GM18520 (cell line): ENCODE data around the gene APRT.

Experiments
- ATAC-seq: cut with Tn5 transposase; IDR thresholded peaks from one replicate; pipeline ENCODE4 v1.9.1; 2021; ENCODE audit not compliant: unreplicated experiment

The APRT gene

DNA sequence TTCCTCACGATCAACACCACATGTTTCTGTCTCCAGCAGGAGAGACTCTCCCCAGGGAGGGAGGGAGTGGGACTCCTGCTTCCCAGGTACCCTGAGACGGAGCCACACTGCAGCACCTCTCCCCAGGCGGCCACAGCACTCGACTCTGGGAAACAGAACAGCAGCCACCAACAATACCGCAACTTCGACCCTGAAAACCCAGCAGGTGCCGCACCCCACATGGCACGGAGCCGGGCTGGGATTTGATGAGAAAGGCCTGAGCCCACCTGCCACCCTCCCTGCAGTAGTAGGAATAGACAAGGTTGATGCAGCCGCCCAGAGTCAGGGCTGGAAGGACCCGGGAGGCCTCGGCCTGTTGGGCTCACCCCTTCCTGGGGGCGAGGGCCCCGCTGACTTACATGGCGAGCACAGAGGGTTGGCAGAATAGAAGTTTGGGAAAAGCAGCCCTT lies 30.6 kb upstream of the APRT start:
- ATAC-seq = no peak

GRCh38 chr16:88841521-88842307 lies 30.0 kb upstream of the APRT start:
- ATAC-seq = no peak

GRCh38 chr16:88840600-88841215 lies 29.0 kb upstream of the APRT start:
- no peak for ATAC-seq

DNA sequence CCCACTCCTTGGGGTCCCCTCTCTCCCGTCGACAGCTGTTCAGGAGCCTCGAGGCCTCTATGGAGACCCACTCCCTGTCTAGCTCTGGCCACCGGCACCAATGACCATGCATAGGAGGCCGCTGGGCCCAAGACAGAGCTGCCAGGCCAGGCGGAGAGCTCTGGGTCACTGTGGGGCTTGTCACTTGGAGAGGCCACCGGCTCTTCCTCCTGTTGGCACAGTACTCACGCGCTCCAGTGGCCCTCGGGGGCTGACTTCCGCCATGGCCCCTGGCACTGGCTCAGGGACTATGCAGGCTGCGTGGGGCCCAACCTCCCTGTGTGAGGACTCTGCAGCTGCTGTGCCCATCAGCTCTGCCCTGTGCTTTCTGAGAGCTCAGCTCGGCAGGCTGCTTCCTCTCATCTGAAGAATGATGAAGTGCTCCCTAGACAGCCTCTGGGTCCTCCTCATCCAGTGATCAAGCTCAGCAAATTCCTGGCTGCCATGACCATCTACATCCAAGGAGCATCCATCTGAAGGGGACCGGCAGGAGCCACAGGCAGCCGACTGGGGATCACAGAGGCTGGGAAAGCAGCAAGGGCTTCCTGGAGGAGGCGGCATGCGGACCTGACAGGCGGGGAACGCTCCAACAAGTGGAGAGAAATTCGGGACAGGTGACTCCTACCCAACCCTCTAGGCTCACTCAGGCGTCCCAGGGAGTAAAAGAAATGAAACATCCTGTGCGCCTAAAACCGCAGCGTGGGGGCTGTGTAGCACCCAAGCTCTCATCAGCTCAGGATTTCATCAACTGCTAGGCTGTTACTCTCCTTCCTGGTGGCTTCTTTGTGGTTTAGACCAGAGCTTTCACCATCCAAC lies 28.2 kb upstream of the APRT start:
- ATAC-seq = no peak

DNA sequence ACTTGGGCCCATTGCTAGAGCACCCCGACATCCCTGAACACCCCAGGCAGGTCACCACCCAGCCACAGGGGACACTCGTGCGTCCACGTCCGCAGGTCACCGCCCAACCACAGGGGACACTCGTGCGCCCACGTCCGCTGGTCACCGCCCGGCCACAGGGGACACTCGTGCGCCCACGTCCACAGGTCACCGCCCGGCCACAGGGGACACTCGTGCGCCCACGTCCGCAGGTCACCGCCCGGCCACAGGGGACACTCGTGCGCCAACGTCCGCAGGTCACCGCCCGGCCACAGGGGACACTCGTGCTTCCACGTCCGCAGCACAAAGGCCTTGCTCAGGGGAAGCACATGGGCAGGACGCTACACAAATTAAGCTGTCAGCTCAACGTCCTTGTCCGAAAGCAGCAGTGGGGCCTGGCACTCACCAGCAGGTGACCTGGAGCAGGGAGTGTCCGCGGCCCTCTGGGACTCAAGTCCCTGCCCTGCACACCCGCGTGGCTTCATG lies 27.4 kb upstream of the APRT start:
- no peak for ATAC-seq

- no peak for ATAC-seq
These were observed 26.8 kb upstream of the APRT start for GRCh38 chr16:88838566-88838965.

- no peak for ATAC-seq
These were observed 26.1 kb upstream of the APRT start for GRCh38 chr16:88837806-88838205.

DNA sequence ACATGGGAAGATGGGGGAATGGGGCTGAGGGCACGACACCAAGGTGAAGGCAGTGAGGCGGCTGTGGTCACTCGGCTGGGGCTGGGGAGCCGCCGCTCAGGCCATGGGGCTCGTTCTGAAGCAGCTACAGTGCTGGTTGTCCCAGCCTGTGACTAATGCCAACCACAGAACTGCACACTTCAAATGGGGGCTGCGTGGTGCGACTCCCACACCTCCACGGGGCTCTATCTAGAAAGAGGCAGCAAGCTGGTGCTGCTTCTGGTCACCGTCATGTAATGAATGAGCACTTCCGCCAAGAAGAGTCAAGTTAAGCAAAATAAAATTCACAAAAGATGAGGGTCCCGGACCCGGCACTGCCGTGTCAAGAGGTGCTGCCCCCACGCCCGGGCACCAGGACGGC lies 25.1 kb upstream of the APRT start:
- ATAC-seq = no peak

DNA sequence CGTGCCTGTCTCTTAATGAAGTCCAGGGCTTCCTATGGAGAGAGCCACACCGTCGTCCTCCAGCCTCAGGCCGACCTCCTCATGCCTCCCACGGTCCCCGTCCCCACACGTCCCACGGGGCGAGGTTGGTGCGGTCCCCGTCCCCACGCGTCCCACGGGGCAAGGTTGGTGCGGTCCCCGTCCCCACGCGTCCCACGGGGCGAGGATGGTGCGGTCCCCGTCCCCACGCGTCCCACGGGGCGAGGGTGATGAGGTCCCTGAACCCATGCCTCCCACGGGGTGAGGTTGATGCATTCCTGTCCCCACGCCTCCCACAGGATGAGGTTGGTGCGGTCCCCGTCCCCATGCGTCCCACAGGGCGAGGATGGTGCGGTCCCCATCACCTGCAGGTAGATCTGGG lies 24.1 kb upstream of the APRT start:
- no peak for ATAC-seq

DNA sequence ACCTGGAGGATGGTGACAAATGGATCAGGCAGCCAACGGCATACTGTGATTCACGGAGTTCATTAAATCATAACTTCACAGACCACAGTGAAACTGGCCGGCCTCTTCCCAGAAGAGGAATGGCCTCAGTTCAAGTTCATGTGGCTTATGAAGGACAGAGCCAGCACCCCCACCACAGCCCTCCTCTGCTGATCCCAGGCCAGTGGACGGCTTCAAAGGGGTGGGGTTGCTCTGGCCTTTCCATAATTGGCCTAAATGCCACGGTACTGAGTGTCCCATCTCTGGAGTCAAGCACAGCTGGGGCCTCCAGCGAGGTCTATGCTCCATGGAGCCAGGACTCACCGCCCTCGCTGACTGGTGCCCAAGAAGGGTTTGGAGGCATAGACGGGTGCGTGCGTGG lies 23.7 kb upstream of the APRT start:
- no peak for ATAC-seq

GRCh38 chr16:88834670-88835069 lies 22.9 kb upstream of the APRT start:
- ATAC-seq = no peak

GRCh38 chr16:88833086-88833485 lies 21.4 kb upstream of the APRT start:
- ATAC-seq = no peak

- no peak for ATAC-seq
These were observed 20.1 kb upstream of the APRT start for GRCh38 chr16:88831838-88832237.

DNA sequence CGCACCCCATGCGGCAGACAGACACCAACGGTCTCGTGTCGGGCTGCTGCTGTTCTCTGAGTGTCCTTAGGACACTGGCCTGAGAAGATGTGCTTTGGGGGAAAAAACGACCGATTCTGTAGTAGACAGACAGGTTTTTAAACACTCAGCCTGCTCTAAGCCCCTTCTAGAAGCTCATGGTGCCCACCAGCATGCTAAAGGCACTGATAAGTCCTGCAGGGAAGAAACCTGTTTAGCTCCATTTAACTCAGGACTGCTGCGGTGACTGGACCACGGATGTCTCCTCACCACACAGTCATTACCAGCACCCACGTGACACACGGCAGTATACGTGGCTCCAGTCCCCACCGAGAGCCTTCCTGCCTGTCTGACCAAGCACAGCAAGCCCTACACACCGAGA lies 19.1 kb upstream of the APRT start:
- no peak for ATAC-seq

- ATAC-seq = no peak
These were observed 18.5 kb upstream of the APRT start for GRCh38 chr16:88830258-88830657.

GRCh38 chr16:88828711-88829110 lies 17.0 kb upstream of the APRT start:
- ATAC-seq = no peak

DNA sequence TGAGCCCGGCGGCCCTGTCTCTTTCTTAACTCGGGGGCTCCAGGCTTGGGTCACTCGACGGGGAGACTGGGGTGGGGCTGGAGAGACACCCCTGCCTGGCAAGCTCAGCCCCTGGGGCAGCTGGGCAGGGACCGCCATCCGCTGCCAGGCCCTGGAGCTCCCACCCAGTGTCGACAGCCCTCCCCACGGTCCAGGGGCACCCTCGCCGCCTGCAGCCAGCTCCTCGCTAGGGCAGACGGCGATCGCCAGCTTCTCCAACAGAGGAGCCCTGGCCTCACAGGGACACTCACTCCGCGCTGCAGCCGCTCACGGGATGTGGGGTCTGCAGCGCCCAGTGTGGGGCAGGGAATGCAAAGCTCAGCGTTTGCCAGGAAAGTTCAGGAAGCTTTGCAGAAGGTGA lies 16.0 kb upstream of the APRT start:
- ATAC-seq = no peak

DNA sequence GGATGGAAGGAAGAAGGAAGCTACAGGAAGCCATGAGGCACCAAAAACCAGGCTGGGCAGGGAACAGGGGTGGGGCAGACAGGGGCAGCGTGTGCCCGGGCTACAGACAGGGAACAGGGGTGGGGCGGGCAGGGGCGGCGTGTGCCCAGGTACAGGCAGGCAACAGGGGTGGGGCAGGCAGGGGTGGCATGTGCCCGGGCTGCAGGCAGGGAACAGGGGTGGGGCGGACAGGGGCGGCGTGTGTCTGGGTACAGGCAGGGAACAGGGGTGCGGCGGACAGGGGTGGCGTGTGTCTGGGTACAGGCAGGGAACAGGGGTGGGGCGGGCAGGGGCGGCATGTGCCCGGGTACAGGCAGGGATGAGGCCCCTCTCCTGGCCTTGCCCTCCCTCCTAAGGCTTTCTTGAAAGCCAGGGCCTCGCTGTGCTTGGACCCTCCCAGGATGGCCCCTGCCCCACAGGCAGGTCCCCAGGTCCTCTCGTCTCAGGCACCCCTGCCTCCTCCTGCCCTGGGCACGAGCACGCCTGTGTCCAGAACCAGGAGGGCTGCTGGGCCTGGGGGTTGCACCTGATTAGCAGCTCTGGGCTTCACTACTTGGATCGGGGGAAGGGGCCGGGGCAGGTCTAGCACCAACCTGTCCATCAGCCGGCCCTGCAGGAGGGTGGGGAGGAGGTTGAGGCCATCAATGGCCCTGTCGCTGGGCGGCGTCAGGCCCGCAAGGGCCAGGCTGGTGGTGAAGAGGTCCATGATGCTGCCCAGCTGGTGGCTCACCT lies 14.5 kb upstream of the APRT start:
- ATAC-seq = no peak

DNA sequence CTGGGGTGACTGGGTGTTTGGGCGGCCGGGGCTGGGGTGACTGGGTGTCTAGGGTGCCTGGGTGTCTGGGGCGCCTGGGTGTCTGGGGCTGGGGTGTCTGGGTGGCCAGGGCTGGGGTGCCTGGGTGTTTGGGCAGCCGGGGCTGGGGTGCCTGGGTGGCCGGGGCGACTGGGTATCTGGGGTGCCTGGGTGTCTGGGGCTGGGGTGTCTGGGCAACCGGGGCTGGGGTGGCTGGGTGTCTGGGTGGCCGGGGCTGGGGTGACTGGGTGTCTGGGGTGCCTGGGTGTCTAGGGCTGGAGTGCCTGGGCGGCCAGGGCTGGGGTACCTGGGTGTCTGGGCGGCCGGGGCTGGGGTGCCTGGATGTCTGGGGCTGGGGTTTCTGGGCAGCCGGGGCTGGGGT lies 13.4 kb upstream of the APRT start:
- no peak for ATAC-seq

- ATAC-seq = no peak
These were observed 12.7 kb upstream of the APRT start for GRCh38 chr16:88824256-88825077.
